Midbrain (tissue), 1 donor: ENCODE results near the gene CDX2.
"Not testable (repeated sequence)": the region's sequence is repeated elsewhere in the genome, so short reads cannot be mapped to it uniquely, and the experiment has no call there.

ENCODE experiments used
- DNase-seq: peaks from one replicate; lab custom pipeline; 2025; lab: John Stamatoyannopoulos, UW

Gene CDX2

GRCh38 chr13:27964741-27965323, 4.3 kb downstream of the CDX2 start:
- DNase-seq, result no peak

GRCh38 chr13:27964206-27964605, 4.9 kb downstream of the CDX2 start:
- DNase-seq, result not testable (repeated sequence)

- DNase-seq, result no peak
These were observed 5.6 kb downstream of the CDX2 start for GRCh38 chr13:27963491-27963890.

GRCh38 chr13:27962982-27963381, 6.1 kb downstream of the CDX2 start:
- DNase-seq, result no peak

- DNase-seq, result no peak
These were observed 6.8 kb downstream of the CDX2 start for GRCh38 chr13:27962128-27962841.

- no peak for DNase-seq
These were observed 7.7 kb downstream of the CDX2 start for GRCh38 chr13:27961227-27962085.

- DNase-seq, result no peak
These were observed 8.5 kb downstream of the CDX2 start for GRCh38 chr13:27960362-27961226.

- DNase-seq, result no peak
These were observed 9.1 kb downstream of the CDX2 start for GRCh38 chr13:27959976-27960361.

- DNase-seq, result no peak
These were observed 12.4 kb downstream of the CDX2 start for GRCh38 chr13:27956576-27957300.

- no peak for DNase-seq
These were observed 14.0 kb downstream of the CDX2 start for GRCh38 chr13:27955014-27955591.

GRCh38 chr13:27954406-27954851, 14.7 kb downstream of the CDX2 start:
- no peak for DNase-seq

- peak; percentile 44 for DNase-seq
These were observed 15.3 kb downstream of the CDX2 start for GRCh38 chr13:27953676-27954405.

- DNase-seq, result no peak
These were observed 16.0 kb downstream of the CDX2 start for GRCh38 chr13:27952876-27953675.

GRCh38 chr13:27942972-27943371, 26.1 kb downstream of the CDX2 start:
- no peak for DNase-seq

- DNase-seq, result no peak
These were observed 35.4 kb downstream of the CDX2 start for GRCh38 chr13:27933580-27934328.

- DNase-seq, result no peak
These were observed 36.0 kb downstream of the CDX2 start for GRCh38 chr13:27933118-27933517.

GRCh38 chr13:27929868-27930267, 39.2 kb downstream of the CDX2 start:
- DNase-seq, result no peak
